Smooth muscle cell (in vitro differentiated cells): ENCODE results near the gene SCTR. TPM values are rescaled to one million over a fixed set of nuclear protein-coding genes. Genes with fewer than 3 reads are reported as not detected.

Source experiments
- DNase-seq: peaks from one replicate; lab custom pipeline; 2025; ENCODE audit not compliant: unreplicated experiment; lab: John Stamatoyannopoulos, UW
- H2AFZ ChIP-seq: fragments of 200-600 bp; sonication (generic); 2 replicates; pipeline ENCODE4 v1.6.0; 2016; ENCODE audit warnings: antibody characterized with exemption, low read depth, mild to moderate bottlenecking
- H3F3A ChIP-seq: fragments of 200-600 bp; sonication (generic); 2 replicates; pipeline ENCODE4 v1.6.0; 2017; ENCODE audit warnings: antibody characterized with exemption, low read depth
- H3K27ac ChIP-seq: fragments of 200-600 bp; sonication (generic); 2 replicates; pipeline ENCODE4 v1.5.1; 2016; ENCODE audit warnings: low read depth, mild to moderate bottlenecking
- H3K27me3 ChIP-seq: fragments of 200-600 bp; sonication (generic); 2 replicates; pipeline ENCODE4 v1.6.1; 2016; ENCODE audit warnings: low read depth, mild to moderate bottlenecking
- H3K36me3 ChIP-seq: fragments of 200-600 bp; sonication (generic); 2 replicates; pipeline ENCODE4 v1.5.1; 2016; ENCODE audit warnings: low read depth
- H3K4me1 ChIP-seq: fragments of 200-600 bp; sonication (generic); 2 replicates; pipeline ENCODE4 v1.5.1; 2016; ENCODE audit warnings: low read depth
- H3K4me2 ChIP-seq: fragments of 200-600 bp; sonication (generic); 2 replicates; pipeline ENCODE4 v1.6.0; 2016; ENCODE audit warnings: mild to moderate bottlenecking
- H3K4me3 ChIP-seq: fragments of 200-600 bp; sonication (generic); 2 replicates; pipeline ENCODE4 v1.5.1; 2016; ENCODE audit warnings: mild to moderate bottlenecking
- H3K79me2 ChIP-seq: fragments of 200-600 bp; sonication (generic); 2 replicates; pipeline ENCODE4 v1.6.0; 2016; ENCODE audit warnings: low read depth, mild to moderate bottlenecking
- H3K9ac ChIP-seq: fragments of 200-600 bp; sonication (generic); 2 replicates; pipeline ENCODE4 v1.6.0; 2016; ENCODE audit warnings: low read depth
- H3K9me3 ChIP-seq: fragments of 200-600 bp; sonication (generic); replicated peaks from 2 replicates; pipeline ENCODE4 v1.5.1; 2016; ENCODE audit warnings: low read depth
- H4K20me1 ChIP-seq: fragments of 200-600 bp; sonication (generic); 2 replicates; pipeline ENCODE4 v1.6.0; 2016; ENCODE audit warnings: low read depth
- CTCF ChIP-seq: fragments of 200-600 bp; sonication (generic); IDR thresholded peaks from 2 replicates; pipeline ENCODE4 v1.5.1; 2017; ENCODE audit warnings: borderline replicate concordance, mild to moderate bottlenecking, antibody characterized with exemption; ENCODE audit not compliant: insufficient read depth, poor library complexity, severe bottlenecking
- WGBS: methylation state at CpG from one replicate; pipeline ENCODE4 v1.1.7; 2016; ENCODE audit warnings: low lambda C conversion rate; 5-methylcytosine and 5-hydroxymethylcytosine counted together
- polyA plus RNA-seq: library from polyadenylated mRNA; unstranded; fragments of >200 nt; fragmentation: Nextera tagmentation; extraction: Ambion mirVana; gene quantifications from 2 replicates; pipeline ENCODE4 v1.2.1, GENCODE V29; 2016
- total RNA-seq: library from RNA; depleted of rRNA; stranded (reverse); fragments of >200 nt; gene quantifications from 2 replicates; pipeline ENCODE4 v1.2.3, GENCODE V29; 2014

The SCTR gene
- total and polyA plus RNA-seq, 2 experiments from 2014 or later = not detected

GRCh38 chr2:119490106-119490505 is 34.2 kb downstream of the SCTR start:
- no peak for TF ChIP-seq CTCF
- no peak for DNase-seq

GRCh38 chr2:119489232-119489952 is 34.9 kb downstream of the SCTR start:
- Histone ChIP-seq H4K20me1 (no peaks in the 10 kb centered on the region), H3K4me3 (no peak overlapping the region), H3K9ac (no peak overlapping the region), H3K9me3 (no peaks in the 10 kb centered on the region), H3K4me2 (no peak overlapping the region), H3F3A (no peaks in the 10 kb centered on the region), H3K27me3 (no peaks in the 10 kb centered on the region), H3K4me1 (no peaks in the 10 kb centered on the region), H3K27ac (no peak overlapping the region), H2AFZ (no peak overlapping the region), H3K36me3 (no peaks in the 10 kb centered on the region), H3K79me2 (no peaks in the 10 kb centered on the region)
- no peak for DNase-seq
- TF ChIP-seq CTCF = no peak
- 93% methylated on average over 10 of the region's 10 CpGs for WGBS

More at GRCh38 chr2:119490106-119490505, 34.2 kb downstream of the SCTR start:
- Histone ChIP-seq H3K27ac (no peak overlapping the region), H3K4me2 (no peak overlapping the region), H3K36me3 (no peaks in the 10 kb centered on the region), H3K4me3 (no peak overlapping the region), H3K27me3 (no peaks in the 10 kb centered on the region), H3K79me2 (no peaks in the 10 kb centered on the region), H4K20me1 (no peaks in the 10 kb centered on the region), H3F3A (no peaks in the 10 kb centered on the region), H3K9ac (no peak overlapping the region), H2AFZ (no peak overlapping the region), H3K9me3 (no peaks in the 10 kb centered on the region), H3K4me1 (no peaks in the 10 kb centered on the region)
- 92% methylated on average over 8 of the region's 8 CpGs for WGBS

- TF ChIP-seq CTCF = no peak
- 90% methylated on average over 24 of the region's 24 CpGs for WGBS
- Histone ChIP-seq H4K20me1 (no peaks in the 10 kb centered on the region), H3K27ac (no peak overlapping the region), H3K4me3 (no peak overlapping the region), H3K9me3 (no peaks in the 10 kb centered on the region), H2AFZ (no peak overlapping the region), H3K4me1 (no peaks in the 10 kb centered on the region), H3K79me2 (no peaks in the 10 kb centered on the region), H3F3A (no peaks in the 10 kb centered on the region), H3K4me2 (no peak overlapping the region), H3K9ac (no peak overlapping the region), H3K36me3 (no peaks in the 10 kb centered on the region), H3K27me3 (no peaks in the 10 kb centered on the region)
- no peak for DNase-seq
These were observed 35.8 kb downstream of the SCTR start for GRCh38 chr2:119488245-119489214.
